H1 (cell line): Measurements from ENCODE around the gene TBC1D24. TPM values are rescaled to one million over a fixed set of nuclear protein-coding genes. Genes with fewer than 3 reads are reported as not detected.

Source experiments
- CTCF ChIA-PET: fragments of 300-600 bp; sonication (Branson Sonifier 250); formaldehyde crosslinking; loops from one replicate; lab custom pipeline; 2021; ENCODE audit not compliant: partially characterized antibody; lab: Charles Lee
- POLR2A ChIA-PET: fragments of 300-600 bp; sonication (Branson Sonifier 250); formaldehyde crosslinking; loops from one replicate; lab custom pipeline; 2021; ENCODE audit warnings: inconsistent platforms; ENCODE audit not compliant: partially characterized antibody; lab: Charles Lee
- DNase-seq, 2 experiments: peaks; one replicate each; pipeline versions ENCODE4 v3.0.0 to v3.0.0-alpha.2; 2010 to 2022; ENCODE audit warnings: low spot score in 2 of 2, low read depth in 1 of 2, mixed read lengths in 1 of 2
- FAIRE-seq: peaks from 2 replicates; lab custom pipeline; 2011; peaks lifted over from hg19 to GRCh38; lab: Jason Lieb, UNC
- H2AFZ ChIP-seq: 2 replicates; pipeline ENCODE4 v1.8.1; 2012; ENCODE audit warnings: low read length, inconsistent platforms
- H2AK5ac ChIP-seq: 2 replicates; pipeline ENCODE4 v1.6.1; 2013; ENCODE audit warnings: low read depth, low read length
- H2BK120ac ChIP-seq: replicated peaks from 2 replicates; pipeline ENCODE3; 2013; ENCODE audit warnings: low read depth, low read length, inconsistent platforms
- H2BK12ac ChIP-seq: 2 replicates; pipeline ENCODE4 v1.6.1; 2013; ENCODE audit warnings: low read depth, low read length
- H2BK15ac ChIP-seq: 2 replicates; pipeline ENCODE4 v1.6.1; 2013; ENCODE audit warnings: low read length
- H2BK20ac ChIP-seq: 2 replicates; pipeline ENCODE4 v1.6.1; 2013; ENCODE audit warnings: low read length
- H2BK5ac ChIP-seq: 2 replicates; pipeline ENCODE4 v1.6.1; 2013; ENCODE audit warnings: low read depth, low read length
- H3K14ac ChIP-seq: 2 replicates; pipeline ENCODE4 v1.6.1; 2013; ENCODE audit warnings: inconsistent platforms; ENCODE audit not compliant: insufficient read length
- H3K18ac ChIP-seq: 2 replicates; pipeline ENCODE4 v1.6.1; 2013; ENCODE audit warnings: low read length; ENCODE audit errors: extremely low read depth
- H3K23ac ChIP-seq: 2 replicates; pipeline ENCODE4 v1.6.1; 2013; ENCODE audit warnings: inconsistent platforms; ENCODE audit not compliant: insufficient read length
- H3K23me2 ChIP-seq: 2 replicates; pipeline ENCODE4 v1.6.1; 2013; ENCODE audit warnings: low read depth, low read length
- H3K27ac ChIP-seq: 2 replicates; pipeline ENCODE4 v1.6.1; 2011; ENCODE audit warnings: low read depth, low read length, inconsistent platforms
- H3K27me3 ChIP-seq, 4 experiments: replicated peaks in 1 of 4; 1 replicate in 1 of 4; 2 replicates in 3 of 4; pipeline versions ENCODE4 v1.6.1 to v1.8.1; 2011 to 2013; ENCODE audit warnings: low read length in 3 of 4, mild to moderate bottlenecking in 3 of 4, inconsistent platforms in 2 of 4, mixed read lengths in 2 of 4, moderate library complexity in 1 of 4; ENCODE audit not compliant: control insufficient read depth in 3 of 4, insufficient read depth in 3 of 4; ENCODE audit errors: extremely low read depth in 1 of 4
- H3K36me3 ChIP-seq, 4 experiments: 2 replicates each; pipeline versions ENCODE4 v1.6.1 to v1.8.1; 2011 to 2013; ENCODE audit warnings: mild to moderate bottlenecking in 4 of 4, low read length in 3 of 4, moderate library complexity in 2 of 4, control low read depth in 1 of 4, inconsistent platforms in 1 of 4; ENCODE audit not compliant: insufficient read depth in 4 of 4, control insufficient read depth in 2 of 4
- H3K4ac ChIP-seq: replicated peaks from 2 replicates; pipeline ENCODE3; 2013; ENCODE audit warnings: low read length, low read depth, mixed read lengths, inconsistent platforms; ENCODE audit not compliant: insufficient read length
- H3K4me1 ChIP-seq, 4 experiments: replicated peaks in 1 of 4; 1 replicate in 1 of 4; 2 replicates in 3 of 4; pipeline versions ENCODE4 v1.6.1 to v1.8.1; 2011 to 2013; ENCODE audit warnings: low read length in 3 of 4, inconsistent platforms in 2 of 4, mixed read lengths in 1 of 4; ENCODE audit not compliant: insufficient read depth in 4 of 4, control insufficient read depth in 3 of 4
- H3K4me2 ChIP-seq, 2 experiments: 2 replicates each; pipeline versions ENCODE4 v1.6.1 to v1.8.1; 2011 to 2013; ENCODE audit warnings: low read depth in 2 of 2, low read length in 2 of 2, control low read depth in 1 of 2, inconsistent platforms in 1 of 2, mild to moderate bottlenecking in 1 of 2; ENCODE audit not compliant: insufficient read depth in 1 of 2
- H3K4me3 ChIP-seq, 4 experiments: fragments of 200-600, 300-600 bp in 1 of 4; sonication (generic), shearing (Covaris generic), sonication (Bioruptor Twin) in 1 of 4; 2 replicates each; pipeline versions ENCODE4 v1.5.1 to v1.8.1; 2011 to 2016; ENCODE audit warnings: low read length in 4 of 4, low read depth in 3 of 4, control low read depth in 2 of 4, inconsistent platforms in 2 of 4, mild to moderate bottlenecking in 2 of 4, mixed read lengths in 1 of 4, moderate library complexity in 1 of 4; ENCODE audit not compliant: insufficient read depth in 2 of 4; ENCODE audit errors: extremely low read depth in 1 of 4
- H3K56ac ChIP-seq: replicated peaks from 2 replicates; pipeline ENCODE3; 2013; ENCODE audit warnings: low read depth, mild to moderate bottlenecking, mixed read lengths, low read length, inconsistent platforms; ENCODE audit not compliant: insufficient read length
- H3K79me1 ChIP-seq: 2 replicates; pipeline ENCODE4 v1.6.1; 2013; ENCODE audit warnings: low read depth, low read length, control low read depth
- H3K79me2 ChIP-seq, 2 experiments: 2 replicates each; pipeline versions ENCODE4 v1.6.1 to v1.8.1; 2012 to 2013; ENCODE audit warnings: low read length in 2 of 2, mild to moderate bottlenecking in 2 of 2, inconsistent platforms in 1 of 2; ENCODE audit not compliant: insufficient read depth in 2 of 2, control insufficient read depth in 1 of 2
- H3K9ac ChIP-seq, 4 experiments: replicated peaks in 1 of 4; 1 replicate in 1 of 4; 2 replicates in 3 of 4; pipeline versions ENCODE4 v1.6.1 to v1.8.1; 2011 to 2013; ENCODE audit warnings: low read depth in 3 of 4, low read length in 3 of 4, control low read depth in 2 of 4, mild to moderate bottlenecking in 2 of 4, moderate library complexity in 2 of 4, inconsistent platforms in 1 of 4; ENCODE audit errors: extremely low read depth in 1 of 4
- H3K9me3 ChIP-seq, 2 experiments: 2 replicates each; pipeline versions ENCODE4 v1.6.1 to v1.8.1; 2012 to 2013; ENCODE audit warnings: mild to moderate bottlenecking in 2 of 2, moderate library complexity in 2 of 2, control low read depth in 1 of 2, inconsistent platforms in 1 of 2, low read depth in 1 of 2, low read length in 1 of 2, mixed read lengths in 1 of 2; ENCODE audit not compliant: insufficient read depth in 2 of 2
- H4K20me1 ChIP-seq, 2 experiments: replicated peaks in 1 of 2; 2 replicates each; pipeline versions ENCODE3 to v1.8.1; 2011 to 2013; ENCODE audit warnings: inconsistent platforms in 2 of 2, low read length in 2 of 2, mild to moderate bottlenecking in 1 of 2; ENCODE audit not compliant: insufficient read depth in 2 of 2, control insufficient read depth in 1 of 2
- H4K5ac ChIP-seq: 2 replicates; pipeline ENCODE4 v1.6.1; 2013; ENCODE audit warnings: low read length, low read depth, mixed read lengths, inconsistent platforms; ENCODE audit not compliant: insufficient read length
- H4K8ac ChIP-seq: 2 replicates; pipeline ENCODE4 v1.8.0; 2013; ENCODE audit warnings: mild to moderate bottlenecking, moderate library complexity, low read length, inconsistent platforms; ENCODE audit not compliant: insufficient read depth; ENCODE audit errors: extremely low read depth
- H4K91ac ChIP-seq: replicated peaks from 2 replicates; pipeline ENCODE3; 2013; ENCODE audit warnings: low read length, mixed read lengths, inconsistent platforms; ENCODE audit not compliant: insufficient read length
- TBP ChIP-seq: IDR thresholded peaks from 2 replicates; pipeline ENCODE4 v1.6.1; 2011; ENCODE audit warnings: low read depth, low read length, improper control_type of control experiment
- WGBS, 2 experiments: shearing (Covaris generic) in 1 of 2; methylation state at CpG; one replicate each; pipeline versions ENCODE4 v1.1.6 to v1.1.7; 2013 to 2015; ENCODE audit warnings: low lambda C conversion rate in 2 of 2, mixed read lengths in 2 of 2, inconsistent platforms in 1 of 2, low coverage in 1 of 2, missing lambda C conversion rate in 1 of 2; ENCODE audit not compliant: insufficient replicate concordance in 2 of 2, insufficient coverage in 1 of 2, insufficient read length in 1 of 2; ENCODE audit errors: extremely low coverage in 1 of 2, missing lambda C conversion rate in 1 of 2; 5-methylcytosine and 5-hydroxymethylcytosine counted together
- polyA plus RNA-seq, 7 experiments: library from polyadenylated mRNA; depleted of rRNA in 3 of 7; stranded (reverse) in 5 of 7; unstranded in 2 of 7; fragments of >200 nt in 5 of 7; fragments of 200-250 nt in 2 of 7; gene quantifications; 1 replicate in 5 of 7; 2 replicates in 1 of 7; 4 replicates in 1 of 7; pipeline versions ENCODE4 v1.2.1 to v1.2.3, GENCODE V29; 2011 to 2013; ENCODE audit warnings: missing spikeins in 2 of 7, mixed read lengths in 2 of 7
- total RNA-seq: library from RNA; stranded (reverse); fragmentation: NEBNext Ultra II Directional; extraction: Animal tissue kit (Norgen Biotek cat#: 25700); gene quantifications from 2 replicates; pipeline ENCODE4 v1.2.1, GENCODE V29; 2021

Gene TBC1D24
- total and polyA plus RNA-seq, 2 of the 8 experiments (the other 6 are each of a cell fraction or from before 2014, with no cell fraction given) = 8.7 to 21.5 TPM

DNA sequence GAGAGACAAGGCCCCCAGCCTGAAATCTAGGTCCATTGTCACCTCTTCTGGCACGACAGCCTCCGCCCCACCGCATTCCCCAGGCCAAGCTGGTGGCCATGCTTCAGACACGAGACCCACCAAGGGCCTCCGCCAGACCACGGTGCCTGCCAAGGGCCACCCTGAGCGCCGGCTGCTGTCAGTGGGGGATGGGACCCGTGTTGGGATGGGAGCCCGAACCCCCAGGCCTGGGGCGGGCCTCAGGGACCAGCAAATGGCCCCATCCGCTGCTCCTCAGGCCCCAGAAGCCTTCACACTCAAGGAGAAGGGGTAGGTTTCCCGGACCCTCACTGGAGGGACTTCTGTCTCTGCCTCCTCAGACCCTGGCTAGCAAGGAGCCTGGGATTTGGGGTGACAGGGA, 14.0 kb upstream of the TBC1D24 start:
- Histone ChIP-seq H3K9me3 (no peaks in the 10 kb centered on the region), H2BK12ac (no peak overlapping the region; the same call in 1 of the 2 replicates), H3K79me1 (peaks cover 10% of the 10 kb centered on the region), H4K5ac (no peak overlapping the region), H3K79me2 (peaks cover 0 to 6% of the 10 kb centered on the region in 2 experiments; a peak in 2 of 4 replicates), H4K20me1 (peaks cover 5 to 20% of the 10 kb centered on the region in 2 experiments), H2AK5ac (no peak overlapping the region), H2BK5ac (no peak overlapping the region), H4K91ac (no peak overlapping the region), H3K56ac (no peak overlapping the region), H2AFZ (no peak overlapping the region), H3K27ac (no peak overlapping the region), H3K27me3 (no peaks in the 10 kb centered on the region), H3K9ac (no peak overlapping the region; a peak in 1 of 7 replicates), H2BK120ac (no peak overlapping the region), H3K18ac (no peak overlapping the region), H3K4me1 (peaks cover 0 to 18% (median 15%) of the 10 kb centered on the region in 4 experiments; a peak in 6 of 7 replicates), H3K36me3 (peaks cover 8 to 28% (median 20%) of the 10 kb centered on the region in 4 experiments; a peak in 7 of 8 replicates), H3K23ac (no peak overlapping the region), H3K23me2 (peaks cover 13% of the 10 kb centered on the region; the same call in 1 of the 2 replicates), H2BK15ac (0 out of 2 replicates have a peak overlapping the region, but pooled peaks have one; percentile 8), H3K4me2 (peak overlapping the region; percentile 90 to 97), H2BK20ac (no peak overlapping the region), H3K4ac (no peak overlapping the region), H3K14ac (no peak overlapping the region), H3K4me3 (peak overlapping the region; percentile 55 to 78 (median 68)), H4K8ac (no peak overlapping the region; the same call in 1 of the 2 replicates)
- ChIA-PET POLR2A (interaction anchor here (1.2 to 1.9 kb wide), 4 partner anchors 20 to 209 kb away, joined by 3 to 7 read pairs (median 4); partner anchors contain the start of gene ECI1), CTCF (interaction anchor here (1.0 to 2.9 kb wide), 2 partner anchors 9 to 693 kb away, joined by 3 to 15 read pairs; partner anchors contain the start of gene NTN3)
- FAIRE-seq = no peak
- whole genome bisulfite sequencing, 2 experiments = 93% methylated on average over 13 of the region's 13 CpGs; no CpG with 5 or more reads in 1 of the 2 experiments
- no peak for TF ChIP-seq TBP
- no peak for DNase-seq
